Measurements from ENCODE around the gene ELN. TPM values are rescaled to one million over a fixed set of nuclear protein-coding genes. Genes with fewer than 3 reads are reported as not detected.

ELN gene
- total RNA-seq, 2 donors from 2014 or later: 92.6 to 131 TPM

- H3K27ac ChIP-seq: peak overlapping the region; percentile 11 to 67 (median 43)
- H3K9me3 ChIP-seq: peaks cover 0 to 4% (median 0%) of the 10 kb centered on the region in 3 donors
- no peaks in the 10 kb centered on the region for H3K36me3 ChIP-seq (replicated peaks in 1 of 2; ENCODE audit: insufficient read depth in 1 of 2, low read depth in 2 of 2)
- 31 to 48% methylated on average over 14 to 23 of the region's 26 CpGs for WGBS, 2 donors
- DNase-seq (peak; percentile 54 to 78 (median 69)), ATAC-seq (peak; percentile 86)
- H3K4me1 ChIP-seq: peaks cover 7% of the 10 kb centered on the region
- H3K4me3 ChIP-seq: no peak overlapping the region
- TF ChIP-seq POLR2A (IDR thresholded peaks at IDR 0.05): no peak
- TF ChIP-seq CTCF (IDR thresholded peaks at IDR 0.05): no peak
- H3K27me3 ChIP-seq: no peaks in the 10 kb centered on the region
- intact Hi-C loops (cut with DNase I): no loop called here
These were observed 28.1 kb upstream of the ELN start for GRCh38 chr7:73999664-74000435.

- WGBS, 2 donors: 92 to 93% methylated on average over 13 to 17 of the region's 17 CpGs
- Histone ChIP-seq H3K27me3 (no peaks in the 10 kb centered on the region), H3K4me3 (no peak overlapping the region), H3K9me3 (no peaks in the 10 kb centered on the region), H3K4me1 (peaks cover 7% of the 10 kb centered on the region), H3K36me3 (replicated peaks in 1 of 2; ENCODE audit: insufficient read depth in 1 of 2, low read depth in 2 of 2) (no peaks in the 10 kb centered on the region), H3K27ac (no peak overlapping the region)
- ATAC-seq (no peak), DNase-seq (no peak)
- intact Hi-C loops (cut with DNase I): no loop called here
- TF ChIP-seq CTCF (IDR thresholded peaks at IDR 0.05) (no peak), POLR2A (IDR thresholded peaks at IDR 0.05) (no peak)
These were observed 27.4 kb upstream of the ELN start for GRCh38 chr7:74000489-74001149.

GRCh38 chr7:74001150-74001494, 26.9 kb upstream of the ELN start:
- no peak for ATAC-seq
- Histone ChIP-seq H3K27me3 (no peaks in the 10 kb centered on the region), H3K4me1 (peaks cover 7% of the 10 kb centered on the region), H3K4me3 (no peak overlapping the region), H3K36me3 (replicated peaks in 1 of 2; ENCODE audit: insufficient read depth in 1 of 2, low read depth in 2 of 2) (no peaks in the 10 kb centered on the region), H3K27ac (no peak overlapping the region), H3K9me3 (no peaks in the 10 kb centered on the region)
- intact Hi-C loops (cut with DNase I): no loop called here
- TF ChIP-seq CTCF (IDR thresholded peaks at IDR 0.05) (no peak), POLR2A (IDR thresholded peaks at IDR 0.05) (no peak)
- WGBS, 2 donors: 78 to 84% methylated on average over 4 of the region's 4 CpGs
- DNase-seq: no peak

GRCh38 chr7:74002474-74003017, 25.4 kb upstream of the ELN start:
- Histone ChIP-seq H3K36me3 (replicated peaks in 1 of 2; ENCODE audit: insufficient read depth in 1 of 2, low read depth in 2 of 2) (no peaks in the 10 kb centered on the region), H3K27ac (no peak overlapping the region), H3K4me3 (no peak overlapping the region), H3K27me3 (no peaks in the 10 kb centered on the region), H3K4me1 (peaks cover 13% of the 10 kb centered on the region), H3K9me3 (no peaks in the 10 kb centered on the region)
- DNase-seq (peak in 3 of 4 donors; percentile 30 to 36 (median 35)), ATAC-seq (no peak)
- TF ChIP-seq CTCF (IDR thresholded peaks at IDR 0.05): no peak
- TF ChIP-seq POLR2A (IDR thresholded peaks at IDR 0.05): no peak
- intact Hi-C loops (cut with DNase I): no loop called here
- WGBS, 2 donors: 65 to 85% methylated on average over 16 of the region's 16 CpGs
